Erythroblast (primary cell): Measurements from ENCODE around the gene CLCN2.

ENCODE experiments used
- DNase-seq, 2 experiments: peaks; one replicate each; lab custom pipeline; 2025; lab: John Stamatoyannopoulos, UW
- GATA1 ChIP-seq: IDR thresholded peaks from 2 replicates; pipeline ENCODE4 v1.6.1; 2011; ENCODE audit warnings: low read depth, mild to moderate bottlenecking, control low read depth, low read length, moderate library complexity
- POLR2A ChIP-seq: IDR thresholded peaks from 2 replicates; pipeline ENCODE4 v1.6.1; 2011; ENCODE audit warnings: mild to moderate bottlenecking, low read length

CLCN2 gene

DNA sequence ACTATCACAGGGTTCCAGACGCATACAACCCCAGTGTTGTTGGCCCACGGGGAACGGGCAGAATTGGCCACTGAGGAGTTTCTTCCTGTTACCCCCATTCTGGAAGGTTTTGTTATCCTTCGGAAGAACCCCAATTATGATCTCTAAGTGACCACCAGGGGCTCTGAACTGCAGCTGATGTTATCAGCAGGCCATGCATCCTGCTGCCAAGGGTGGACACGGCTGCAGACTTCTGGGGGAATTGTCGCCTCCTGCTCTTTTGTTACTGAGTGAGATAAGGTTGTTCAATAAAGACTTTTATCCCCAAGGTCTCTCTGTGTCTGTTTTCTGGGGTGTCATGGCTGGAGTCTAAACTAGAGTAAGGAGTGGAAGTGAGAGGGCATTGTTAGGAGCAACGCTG, 52.7 kb downstream of the CLCN2 start:
- DNase-seq, result peak; percentile 51 to 71
- TF ChIP-seq POLR2A (no peak), GATA1 (no peak)

DNA sequence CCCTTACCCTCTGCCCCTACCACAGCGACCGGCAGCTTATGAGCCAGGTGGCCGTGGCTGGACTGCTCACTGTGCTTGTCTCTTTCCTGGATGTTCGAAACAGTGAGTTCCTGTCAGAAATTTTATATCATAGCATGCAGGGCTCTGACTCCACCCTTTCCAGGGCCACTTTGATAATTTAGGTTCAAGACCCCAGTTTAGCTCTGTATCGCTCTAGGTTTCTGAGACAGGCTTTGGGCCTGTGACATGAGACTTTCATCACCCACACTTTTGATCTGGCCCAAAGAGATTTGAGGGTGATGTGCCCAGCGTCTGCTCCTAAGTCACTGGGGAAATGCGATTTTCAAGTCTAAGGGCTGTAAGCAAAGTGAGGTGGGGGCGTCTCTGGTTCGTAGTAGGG, 53.5 kb downstream of the CLCN2 start:
- TF ChIP-seq POLR2A, result no peak
- no peak for TF ChIP-seq GATA1
- peak; percentile 65 to 73 for DNase-seq

DNA sequence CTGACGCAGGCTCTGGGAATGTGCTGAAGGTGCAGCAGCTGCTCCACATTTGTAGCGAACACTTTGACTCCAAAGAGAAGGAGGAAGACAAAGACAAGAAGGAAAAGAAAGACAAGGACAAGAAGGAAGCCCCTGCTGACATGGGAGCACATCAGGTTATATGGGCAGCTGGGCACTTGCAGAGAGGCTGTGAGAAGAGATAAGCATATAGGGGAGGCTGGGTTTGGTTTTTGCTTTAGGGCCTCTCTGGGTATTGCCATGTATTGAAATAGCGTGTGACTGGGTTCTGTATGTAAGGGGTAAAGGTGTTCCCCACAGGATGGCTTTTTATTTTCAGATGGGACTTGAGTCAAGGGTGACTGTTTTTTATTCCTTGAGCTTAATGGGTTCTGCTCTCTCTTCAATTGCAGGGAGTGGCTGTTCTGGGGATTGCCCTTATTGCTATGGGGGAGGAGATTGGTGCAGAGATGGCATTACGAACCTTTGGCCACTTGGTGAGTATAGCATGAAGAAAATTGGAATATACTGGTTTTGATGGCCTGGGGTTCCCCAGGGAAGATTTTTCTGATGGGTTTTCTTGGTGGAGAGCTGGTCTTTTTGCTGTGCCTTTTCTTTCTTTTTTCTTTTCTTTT, 54.9 kb downstream of the CLCN2 start:
- no peak for TF ChIP-seq POLR2A
- TF ChIP-seq GATA1, result no peak
- DNase-seq, result peak; percentile 80 to 87

DNA sequence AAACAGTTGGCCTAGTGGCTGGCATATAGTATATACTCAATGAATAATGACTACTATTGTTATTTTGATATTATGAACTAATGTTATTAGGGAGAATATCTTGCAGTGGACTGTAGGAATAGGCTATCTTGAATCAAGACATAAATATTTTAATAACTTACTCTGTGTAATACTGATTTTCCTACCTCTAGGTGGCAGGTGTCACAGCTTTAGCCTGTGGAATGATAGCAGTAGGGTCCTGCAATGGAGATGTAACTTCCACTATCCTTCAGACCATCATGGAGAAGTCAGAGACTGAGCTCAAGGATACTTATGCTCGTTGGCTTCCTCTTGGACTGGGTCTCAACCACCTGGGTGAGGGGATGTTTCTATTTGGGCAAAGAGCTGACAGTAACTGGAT, 55.8 kb downstream of the CLCN2 start:
- DNase-seq, result peak; percentile 63 to 72
- TF ChIP-seq GATA1, result no peak
- TF ChIP-seq POLR2A, result no peak

DNA sequence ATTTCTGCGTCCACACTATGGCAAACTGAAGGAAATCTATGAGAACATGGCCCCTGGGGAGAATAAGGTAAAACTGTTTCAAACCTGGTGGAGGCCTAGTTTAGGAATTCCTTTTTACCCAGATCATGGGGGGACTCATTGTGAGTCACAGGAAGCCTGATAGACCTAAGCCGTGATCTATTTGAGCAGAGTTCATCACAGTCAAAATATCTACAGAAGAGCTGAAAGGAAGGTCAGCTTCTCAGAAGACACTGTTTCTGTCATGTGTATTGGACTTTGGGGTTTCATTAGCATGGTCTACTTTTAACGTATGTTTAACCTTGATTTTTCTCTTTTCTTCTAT, 61.1 kb downstream of the CLCN2 start:
- no peak for TF ChIP-seq POLR2A
- no peak for TF ChIP-seq GATA1

DNA sequence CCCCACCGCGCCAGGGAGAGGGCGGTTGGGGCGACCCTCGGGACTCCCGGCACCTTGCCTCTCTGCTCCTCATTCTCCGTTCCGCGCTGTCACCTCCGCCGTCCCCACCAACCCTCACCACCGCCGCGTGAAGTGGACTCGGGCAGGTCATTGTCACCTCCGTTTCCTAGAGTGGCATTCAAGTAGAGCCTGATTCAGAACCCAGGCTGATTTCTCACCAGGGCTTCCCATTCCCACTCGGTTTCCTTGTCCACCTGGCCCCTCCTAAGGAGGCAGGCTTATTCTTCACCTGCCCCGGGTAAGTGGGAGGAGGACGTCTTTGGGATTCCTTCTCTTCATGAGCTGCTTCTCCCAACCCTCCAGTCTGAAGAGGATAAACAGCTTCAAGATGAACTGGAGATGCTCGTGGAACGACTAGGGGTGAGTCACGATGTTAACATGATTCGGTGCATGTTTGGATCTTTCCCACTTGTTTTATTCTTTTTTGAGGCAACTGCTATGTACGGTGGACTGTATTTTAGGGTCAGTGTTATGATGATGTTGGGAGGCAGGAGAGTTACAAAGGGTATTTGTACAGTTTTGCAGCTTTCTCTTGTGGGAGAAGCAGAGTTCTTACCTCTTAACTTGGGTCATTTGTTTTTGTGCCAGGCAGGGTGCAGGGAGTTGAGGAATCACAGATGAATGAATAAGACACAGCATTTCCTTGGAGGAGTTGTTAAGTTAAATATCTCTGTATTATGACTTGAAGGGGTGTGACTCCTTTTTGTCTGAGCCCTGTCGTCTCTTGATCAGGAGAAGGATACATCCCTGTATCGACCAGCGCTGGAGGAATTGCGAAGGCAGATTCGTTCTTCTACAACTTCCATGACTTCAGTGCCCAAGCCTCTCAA, 61.7 kb downstream of the CLCN2 start:
- peak; percentile 56 to 78 for DNase-seq
- TF ChIP-seq POLR2A (no peak), GATA1 (no peak)

More for the DNA sequence above, 61.1 kb downstream of the CLCN2 start:
- DNase-seq, result no peak

DNA sequence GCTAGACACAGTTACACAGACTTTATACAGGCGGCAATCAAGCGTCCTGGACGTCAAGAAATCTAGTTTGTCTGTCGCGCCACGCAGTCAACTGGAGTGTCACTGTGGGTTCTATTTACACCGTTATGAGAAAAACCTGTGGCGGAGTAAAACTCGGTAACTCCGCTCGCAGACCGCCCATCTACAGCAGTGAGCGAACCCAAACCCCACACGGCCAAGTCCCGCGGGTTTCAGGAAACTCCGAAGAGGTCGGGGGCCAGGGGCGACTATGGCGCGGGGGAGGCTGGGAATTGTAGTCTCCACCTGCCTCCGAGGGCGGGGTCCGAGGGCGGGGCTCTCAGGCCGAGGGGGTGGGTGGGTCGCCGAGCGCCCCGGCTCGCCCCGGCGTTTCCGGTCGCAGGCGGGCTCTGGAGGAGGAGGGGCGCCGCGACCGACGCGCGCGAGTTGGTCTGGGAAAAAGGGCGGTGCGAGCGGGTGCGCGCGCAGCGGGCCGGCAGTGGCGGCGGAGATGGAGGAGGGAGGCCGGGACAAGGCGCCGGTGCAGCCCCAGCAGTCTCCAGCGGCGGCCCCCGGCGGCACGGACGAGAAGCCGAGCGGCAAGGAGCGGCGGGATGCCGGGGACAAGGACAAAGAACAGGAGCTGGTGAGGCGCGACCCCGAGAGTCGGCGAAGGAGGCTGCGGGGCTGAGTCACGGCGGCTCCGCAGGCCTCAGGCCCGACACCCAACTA, 62.5 kb downstream of the CLCN2 start, which contains the start of gene PSMD2:
PSMD2 (plus strand) TSS at position 483 of the 729 bp plus-strand sequence; CDS start at position 509, 26 bp downstream.
- TF ChIP-seq POLR2A (peak; percentile 71), GATA1 (no peak)
- DNase-seq, result peak; percentile 97 to 98

DNA sequence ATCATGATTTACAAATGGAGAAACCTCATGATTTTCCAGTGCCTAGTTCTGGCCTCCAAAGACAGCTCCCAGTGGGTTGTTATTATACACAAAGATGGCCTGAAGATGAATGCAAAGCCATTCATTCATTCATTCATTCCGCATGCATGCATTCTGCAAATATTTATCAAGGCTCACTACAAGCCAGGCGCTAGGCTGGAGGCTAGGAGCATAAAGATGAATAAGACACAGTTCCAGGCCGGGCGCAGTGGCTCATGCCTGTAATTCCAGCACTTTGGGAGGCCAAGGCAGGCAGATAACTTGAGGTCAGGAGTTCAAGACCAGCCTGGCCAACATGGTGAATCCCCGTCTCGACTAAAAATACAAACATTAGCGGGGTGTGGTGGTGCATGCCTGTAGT, 64.8 kb downstream of the CLCN2 start:
- no peak for DNase-seq
- TF ChIP-seq GATA1 (no peak), POLR2A (no peak)
